Esophagus (tissue), 2 donors: ENCODE results near the gene CSRNP2. TPM values are rescaled to one million over a fixed set of nuclear protein-coding genes. Genes with fewer than 3 reads are reported as not detected.

Source experiments
- H3K27ac ChIP-seq, 2 donors: one replicate each; pipeline ENCODE4 v1.5.1; 2013; ENCODE audit warnings: low read depth in 2 of 2, mild to moderate bottlenecking in 2 of 2, inconsistent platforms in 1 of 2, low read length in 1 of 2, moderate library complexity in 1 of 2
- H3K27me3 ChIP-seq, 2 donors: one replicate each; pipeline ENCODE4 v1.6.1; 2013; ENCODE audit warnings: low read length in 2 of 2, control low read depth in 1 of 2, mild to moderate bottlenecking in 1 of 2; ENCODE audit not compliant: insufficient read depth in 2 of 2, control insufficient read depth in 1 of 2
- H3K36me3 ChIP-seq, 2 donors: one replicate each; pipeline ENCODE4 v1.6.1; 2013; ENCODE audit warnings: low read length in 1 of 2; ENCODE audit not compliant: control insufficient read depth in 2 of 2, insufficient read depth in 2 of 2
- H3K4me1 ChIP-seq, 2 donors: one replicate each; pipeline ENCODE4 v1.6.1; 2013; ENCODE audit warnings: low read length in 1 of 2; ENCODE audit not compliant: control insufficient read depth in 2 of 2, insufficient read depth in 2 of 2
- H3K4me3 ChIP-seq, 2 donors: one replicate each; pipeline ENCODE4 v1.5.1; 2013; ENCODE audit warnings: low read length in 2 of 2, mild to moderate bottlenecking in 2 of 2, low read depth in 1 of 2, moderate library complexity in 1 of 2
- H3K9me3 ChIP-seq, 2 donors: one replicate each; pipeline ENCODE4 v1.6.1; 2013; ENCODE audit warnings: mild to moderate bottlenecking in 2 of 2, low read depth in 1 of 2, low read length in 1 of 2, moderate library complexity in 1 of 2; ENCODE audit not compliant: control insufficient read depth in 2 of 2, insufficient read depth in 1 of 2
- WGBS, 2 donors: extraction: QIAGEN DNeasy Blood & Tissue Kit; methylation state at CpG; one replicate each; pipeline ENCODE4 v1.1.7; 2013; 5-methylcytosine and 5-hydroxymethylcytosine counted together
- polyA plus RNA-seq, 2 donors: library from polyadenylated mRNA; stranded (reverse); fragments of 200-250 nt; gene quantifications; one replicate each; pipeline ENCODE4 v1.2.3, GENCODE V29; 2013
- donor health status: healthy with polysubstance abuse.
- donor health status: Bipolar disorder and iron deficiency.

CSRNP2 gene
- polyA plus RNA-seq, 2 donors: 4.8 to 7.3 TPM

GRCh38 chr12:51065530-51065929 lies 17.9 kb downstream of the CSRNP2 start:
- Histone ChIP-seq H3K4me1 (no peaks in the 10 kb centered on the region), H3K36me3 (peaks cover 22 to 29% of the 10 kb centered on the region in 2 donors), H3K27me3 (no peaks in the 10 kb centered on the region), H3K4me3 (no peak overlapping the region), H3K9me3 (no peaks in the 10 kb centered on the region), H3K27ac (no peak overlapping the region)
- WGBS, 2 donors: 95 to 97% methylated on average over 5 of the region's 5 CpGs

DNA sequence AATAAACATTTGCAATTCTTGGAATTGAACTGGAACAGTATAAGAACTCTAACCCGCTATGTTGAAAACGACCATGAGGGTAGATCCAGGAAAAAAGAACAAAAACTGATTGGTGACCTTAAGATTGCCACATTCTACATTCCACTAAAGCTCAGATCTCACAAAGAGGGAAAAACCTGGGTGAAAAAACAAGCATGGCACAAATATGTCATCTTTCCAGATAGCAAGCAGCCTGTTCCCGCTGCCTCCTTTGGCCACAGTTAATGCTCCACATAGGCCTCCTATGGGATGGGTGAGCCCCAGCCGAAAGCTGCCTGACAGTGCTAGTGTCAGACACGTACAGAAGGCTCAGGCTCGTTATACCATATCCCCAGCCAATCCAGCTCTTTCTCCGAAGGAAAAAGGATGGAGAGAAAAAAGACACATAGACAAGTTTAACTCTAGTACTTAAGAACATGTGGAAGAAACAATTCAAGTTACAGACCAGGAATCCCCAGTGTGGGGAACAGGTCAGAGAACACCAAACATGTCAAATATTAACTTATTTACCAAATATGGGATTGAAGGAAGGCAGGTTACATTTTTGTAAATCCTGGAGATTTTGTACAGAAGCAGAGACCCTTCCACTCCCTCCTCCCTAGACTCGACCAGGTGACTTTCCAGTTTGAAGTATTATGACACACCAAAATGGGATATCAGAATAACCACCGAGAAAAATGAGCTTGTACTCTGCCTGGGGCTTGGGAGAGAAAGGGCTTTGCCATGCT lies 20.6 kb downstream of the CSRNP2 start:
- H3K4me3 ChIP-seq: no peak overlapping the region
- 71 to 77% methylated on average over 9 of the region's 9 CpGs for WGBS, 2 donors
- no peaks in the 10 kb centered on the region for H3K4me1 ChIP-seq
- H3K36me3 ChIP-seq: peaks cover 28 to 34% of the 10 kb centered on the region in 2 donors
- H3K9me3 ChIP-seq: no peaks in the 10 kb centered on the region
- H3K27ac ChIP-seq: no peak overlapping the region
- H3K27me3 ChIP-seq: no peaks in the 10 kb centered on the region

DNA sequence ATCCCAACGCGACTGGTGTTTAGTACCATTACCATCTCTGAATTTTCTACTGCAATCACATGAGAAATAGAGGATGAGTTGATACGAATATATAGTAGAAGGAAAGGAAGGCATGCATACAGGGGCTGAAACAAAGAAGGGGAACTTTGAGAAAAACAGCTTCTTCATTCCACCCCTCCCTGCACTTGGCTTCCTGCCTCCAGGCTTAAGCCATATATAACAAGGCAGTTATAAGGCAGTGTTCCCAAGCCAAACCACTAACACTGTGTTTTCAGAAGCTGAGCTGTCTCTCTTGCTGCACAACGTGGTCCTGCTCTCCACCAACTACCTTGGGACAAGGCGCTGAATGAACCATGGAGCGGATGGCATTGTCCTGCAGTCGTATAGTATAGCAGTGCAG lies 24.3 kb downstream of the CSRNP2 start:
- no peak overlapping the region for H3K4me3 ChIP-seq
- H3K36me3 ChIP-seq: peaks cover 26% of the 10 kb centered on the region in 2 donors
- WGBS, 2 donors: 81 to 83% methylated on average over 7 of the region's 7 CpGs
- H3K4me1 ChIP-seq: no peaks in the 10 kb centered on the region
- no peak overlapping the region for H3K27ac ChIP-seq
- H3K27me3 ChIP-seq: no peaks in the 10 kb centered on the region
- H3K9me3 ChIP-seq: no peaks in the 10 kb centered on the region

DNA sequence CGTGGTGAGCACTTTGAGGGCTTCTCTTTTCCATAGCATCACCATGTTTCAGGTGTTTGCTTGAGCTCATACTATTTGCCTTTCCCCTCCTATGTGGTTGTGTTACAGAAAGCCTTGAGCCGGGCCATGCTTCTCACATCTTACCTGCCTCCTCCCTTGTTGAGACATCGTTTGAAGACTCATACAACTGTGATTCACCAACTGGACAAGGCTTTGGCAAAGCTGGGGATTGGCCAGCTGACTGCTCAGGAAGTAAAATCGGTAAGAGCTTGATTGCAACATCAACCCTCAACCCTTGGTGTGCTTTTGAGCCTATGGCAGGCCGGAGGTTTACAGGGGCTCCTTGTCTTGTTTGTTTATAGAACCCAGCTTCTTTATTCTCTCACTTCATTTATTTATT lies 27.2 kb downstream of the CSRNP2 start:
- Histone ChIP-seq H3K4me3 (no peak overlapping the region), H3K4me1 (no peaks in the 10 kb centered on the region), H3K36me3 (peaks cover 21 to 23% of the 10 kb centered on the region in 2 donors), H3K27ac (peak overlapping the region in 1 of 2 donors; percentile 40), H3K27me3 (no peaks in the 10 kb centered on the region), H3K9me3 (no peaks in the 10 kb centered on the region)
- WGBS, 2 donors: 68 to 70% methylated on average over 5 of the region's 5 CpGs

GRCh38 chr12:51055060-51055459 lies 28.3 kb downstream of the CSRNP2 start:
- H3K9me3 ChIP-seq: no peaks in the 10 kb centered on the region
- peaks cover 21% of the 10 kb centered on the region in 2 donors for H3K36me3 ChIP-seq
- no peak overlapping the region for H3K4me3 ChIP-seq
- H3K27me3 ChIP-seq: no peaks in the 10 kb centered on the region
- no peak overlapping the region for H3K27ac ChIP-seq
- WGBS, 2 donors: 88 to 91% methylated on average over 2 of the region's 2 CpGs
- H3K4me1 ChIP-seq: no peaks in the 10 kb centered on the region

GRCh38 chr12:51051787-51052186 lies 31.6 kb downstream of the CSRNP2 start:
- Histone ChIP-seq H3K27ac (no peak overlapping the region), H3K9me3 (no peaks in the 10 kb centered on the region), H3K36me3 (peaks cover 12 to 13% of the 10 kb centered on the region in 2 donors), H3K4me1 (no peaks in the 10 kb centered on the region), H3K27me3 (no peaks in the 10 kb centered on the region), H3K4me3 (no peak overlapping the region)
- 62 to 79% methylated on average over 4 of the region's 4 CpGs for WGBS, 2 donors

GRCh38 chr12:51049525-51049924 lies 33.9 kb downstream of the CSRNP2 start:
- Histone ChIP-seq H3K4me1 (no peaks in the 10 kb centered on the region), H3K27ac (no peak overlapping the region), H3K4me3 (peak overlapping the region in 1 of 2 donors; percentile 90), H3K36me3 (peaks cover 5 to 8% of the 10 kb centered on the region in 2 donors), H3K27me3 (no peaks in the 10 kb centered on the region), H3K9me3 (no peaks in the 10 kb centered on the region)
- 55 to 59% methylated on average over 3 of the region's 3 CpGs for WGBS, 2 donors

DNA sequence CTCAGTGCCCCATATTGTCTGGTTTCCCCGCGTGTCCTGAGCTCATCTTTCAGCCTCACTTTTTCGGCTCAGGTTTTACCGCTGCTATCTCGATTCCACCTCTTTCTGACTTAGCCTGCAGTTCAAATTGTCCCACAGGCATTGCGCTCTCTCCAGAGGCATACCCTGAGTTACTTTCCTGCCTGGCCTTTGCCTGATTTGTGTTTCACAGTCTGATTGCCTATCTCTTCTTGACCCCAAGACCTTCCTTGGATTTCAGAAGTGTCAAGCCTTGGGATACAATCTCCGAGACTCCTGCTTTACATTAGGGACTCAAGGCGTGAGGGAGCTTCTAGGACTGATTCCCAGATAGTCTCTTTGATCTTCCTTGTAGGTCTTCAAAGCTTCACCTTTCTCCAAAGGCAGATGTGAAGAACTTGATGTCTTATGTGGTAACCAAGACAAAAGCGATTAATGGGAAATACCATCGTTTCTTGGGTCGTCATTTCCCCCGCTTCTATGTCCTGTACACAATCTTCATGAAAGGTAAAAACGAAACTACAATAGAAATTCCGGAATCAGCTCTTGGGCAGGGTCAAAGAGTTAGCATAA lies 34.6 kb downstream of the CSRNP2 start:
- H3K4me1 ChIP-seq: no peaks in the 10 kb centered on the region
- WGBS, 2 donors: 15% methylated on average over 14 of the region's 14 CpGs
- no peaks in the 10 kb centered on the region for H3K9me3 ChIP-seq
- peak overlapping the region; percentile 79 to 90 for H3K4me3 ChIP-seq
- H3K36me3 ChIP-seq: peaks cover 4 to 5% of the 10 kb centered on the region in 2 donors
- H3K27me3 ChIP-seq: no peaks in the 10 kb centered on the region
- H3K27ac ChIP-seq: peak overlapping the region; percentile 89 to 94

- Histone ChIP-seq H3K9me3 (no peaks in the 10 kb centered on the region), H3K27me3 (no peaks in the 10 kb centered on the region), H3K27ac (peak within 1 kb of the TSS; percentile 94 to 96), H3K4me1 (no peaks in the 10 kb centered on the region), H3K4me3 (peak within 1 kb of the TSS; percentile 79 to 90), H3K36me3 (peaks cover under 1 to 4% of the 10 kb centered on the region in 2 donors)
- WGBS, 2 donors: 3% methylated on average over 51 of the region's 51 CpGs
Measured at GRCh38 chr12:51047655-51048540, 35.5 kb downstream of the CSRNP2 start, which contains the start of gene LETMD1. TSS of gene LETMD1 (plus strand) at chr12:51048327. CDS start at chr12:51048357, 30 bp downstream.
